ENCODE measurements around the gene MAST3. TPM values are rescaled to one million over a fixed set of nuclear protein-coding genes. Genes with fewer than 3 reads are reported as not detected.

The MAST3 gene
- total and polyA plus RNA-seq, 2 of the 13 experiments (the other 11 are each of a cell fraction or from before 2014, with no cell fraction given): 4.1 to 4.6 TPM

DNA sequence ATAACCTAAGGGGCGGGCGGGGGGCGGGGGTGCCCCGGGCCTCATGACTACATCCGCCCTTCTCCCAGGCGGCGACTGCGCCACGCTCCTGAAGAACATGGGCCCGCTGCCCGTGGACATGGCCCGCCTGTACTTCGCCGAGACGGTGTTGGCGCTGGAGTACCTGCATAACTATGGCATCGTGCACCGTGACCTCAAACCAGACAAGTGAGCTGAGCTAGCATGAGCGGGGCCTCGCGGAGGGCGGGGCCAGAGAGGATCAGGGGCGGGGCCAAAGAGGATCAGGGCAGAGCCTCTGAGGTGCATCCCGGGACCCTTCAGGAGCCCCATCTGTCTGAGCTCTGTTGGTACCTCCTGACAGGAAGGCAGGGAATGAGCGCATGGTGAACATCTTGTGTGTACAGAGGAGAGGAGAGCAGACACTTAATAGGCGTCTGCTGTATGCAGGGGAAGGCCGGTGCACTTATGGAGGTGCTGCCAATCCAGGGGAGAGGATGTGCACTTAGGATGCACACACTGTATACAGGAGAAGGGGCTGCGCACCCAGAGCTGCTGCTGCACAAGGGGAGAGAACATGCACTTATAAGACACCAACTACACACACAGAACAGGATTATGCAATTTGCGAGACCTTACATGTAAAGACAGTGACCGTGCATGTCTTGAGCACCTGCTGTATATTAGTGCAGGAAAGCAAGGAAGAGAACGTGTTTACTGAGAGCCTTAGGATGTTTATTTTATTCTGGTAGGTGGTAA is 34.4 kb downstream of the MAST3 start:
- BruUV-seq (replicated peaks): no TSS peak

DNA sequence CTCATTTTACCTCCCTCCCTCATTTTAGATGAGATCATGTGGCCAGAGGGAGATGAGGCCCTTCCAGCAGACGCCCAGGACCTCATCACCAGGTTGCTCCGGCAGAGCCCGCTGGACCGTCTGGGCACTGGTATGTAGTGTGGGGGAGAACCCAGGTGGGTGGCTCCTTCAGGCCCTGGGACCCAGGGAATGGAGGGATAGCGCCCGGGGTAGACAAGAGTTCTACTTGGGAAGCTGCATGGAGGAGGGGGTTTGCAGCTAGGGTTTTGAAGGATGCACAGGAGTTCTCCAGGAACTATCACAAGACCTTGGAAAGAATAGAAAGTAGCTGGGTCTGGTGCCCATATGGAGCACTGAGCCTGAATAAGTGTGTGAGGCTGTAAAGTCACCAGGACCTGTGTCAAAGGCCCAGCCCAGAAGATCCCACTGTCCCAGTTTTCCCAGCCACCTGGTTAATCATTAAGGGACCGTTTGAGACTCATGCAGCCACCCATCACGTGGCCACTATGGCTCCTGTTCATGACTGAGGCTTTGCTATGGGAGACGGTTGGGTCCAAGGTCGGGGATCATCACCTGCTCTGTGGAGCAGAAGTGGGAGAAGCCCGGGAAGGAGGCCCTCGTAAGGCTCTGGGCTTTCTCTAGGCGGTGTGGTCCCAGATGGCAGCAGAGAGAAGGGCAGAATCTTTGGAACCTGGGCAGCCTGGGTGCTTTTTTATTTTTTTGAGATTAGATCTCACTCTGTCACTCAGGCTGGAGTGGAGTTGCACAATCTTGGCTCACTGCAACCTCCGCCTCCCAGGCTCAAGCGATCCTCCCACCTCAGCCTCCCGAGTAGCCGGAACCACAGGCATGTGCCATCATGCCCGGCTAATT is 38.4 kb downstream of the MAST3 start:
- FAIRE-seq (peak; percentile 97), ATAC-seq (peak; percentile 97), DNase-seq (ENCODE audit: low spot score) (peak; percentile 98)
- ChIA-PET CTCF (ENCODE audit: low intra/inter-chr PET ratio, low total read pairs) (no interaction called here), POLR2A (interaction anchor here (0.7 to 2.2 kb wide), 3 partner anchors 19 to 27 kb away, joined by 3 to 8 read pairs (median 3); no protein-coding TSS in a partner anchor)
- no TSS peak for BruUV-seq (replicated peaks)
- in situ Hi-C loops (cut with HindIII; ENCODE audit: extremely low pct_ligation_motif_present, low pct_unique_long_range_greater_than_20kb): no loop called here
- Histone ChIP-seq H3K27ac (ENCODE audit: extremely low read length, insufficient read depth, low read length) (peak overlapping the region; percentile 92), H2AFZ (ENCODE audit: low read length) (no peak overlapping the region), H4K20me1 (ENCODE audit: insufficient read depth, low read length) (no peaks in the 10 kb centered on the region), H3K4me2 (ENCODE audit: low read depth, low read length) (peak overlapping the region; percentile 64), H3K4me3 (replicated peaks in 1 of 3; ENCODE audit: insufficient read depth in 1 of 3, low read depth in 2 of 3, low read length in 3 of 3) (peak overlapping the region in 2 of 3 experiments; percentile 19 to 41; a peak in 3 of 6 replicates), H3K4me1 (ENCODE audit: insufficient read depth, low read length) (peaks cover 38% of the 10 kb centered on the region), H3K79me2 (ENCODE audit: insufficient read depth, low read length) (peaks cover 4% of the 10 kb centered on the region), H3K36me3 (replicated peaks in 1 of 2; ENCODE audit: control insufficient read depth in 1 of 2, insufficient read depth in 2 of 2, low read length in 2 of 2) (peaks cover 8 to 32% of the 10 kb centered on the region in 2 experiments; a peak in 4 of 5 replicates), H3K9ac (ENCODE audit: insufficient read depth, low read depth, low read length) (peak overlapping the region; percentile 71), H3K27me3 (ENCODE audit: control insufficient read depth in 1 of 2, insufficient read depth in 2 of 2, low read length in 2 of 2) (no peaks in the 10 kb centered on the region), H3K9me3 (ENCODE audit: low read length) (no peaks in the 10 kb centered on the region)
- WGBS (ENCODE audit: low lambda C conversion rate): 8% methylated on average over 17 of the region's 18 CpGs
- intact Hi-C loops (cut with micrococcal nuclease; ENCODE audit: unreplicated experiment): loop anchor here (1.0 kb wide), 1 partner anchor 18 kb away; no protein-coding TSS in a partner anchor
- TF ChIP-seq ZZZ3 (CRISPR knock-in tag; IDR thresholded peaks at IDR 0.05; ENCODE audit: borderline replicate concordance) (no peak), POGZ (CRISPR knock-in tag; IDR thresholded peaks at IDR 0.05) (peak; percentile 16; the same call in 1 of the 2 replicates), TAF1 (CRISPR knock-in tag; IDR thresholded peaks at IDR 0.05) (peak; percentile 52; the same call in 1 of the 2 replicates), NFATC3 (CRISPR knock-in tag; IDR thresholded peaks at IDR 0.05) (no peak), ZNF225 (CRISPR knock-in tag; IDR thresholded peaks at IDR 0.05) (no peak), SNAPC2 (CRISPR knock-in tag; IDR thresholded peaks at IDR 0.05) (no peak), ZNF839 (CRISPR knock-in tag; IDR thresholded peaks at IDR 0.05; ENCODE audit: borderline replicate concordance) (no peak), THAP11 (CRISPR knock-in tag; IDR thresholded peaks at IDR 0.05) (peak; percentile 62; the same call in 1 of the 2 replicates), ZNF766 (CRISPR knock-in tag; IDR thresholded peaks at IDR 0.05; ENCODE audit: borderline replicate concordance) (0 out of 2 replicates have a peak, but pooled peaks have one; percentile 46), ISX (CRISPR knock-in tag; conservative IDR thresholded peaks at IDR 0.05) (no peak)
- TF ChIP-seq, protein P1, sequence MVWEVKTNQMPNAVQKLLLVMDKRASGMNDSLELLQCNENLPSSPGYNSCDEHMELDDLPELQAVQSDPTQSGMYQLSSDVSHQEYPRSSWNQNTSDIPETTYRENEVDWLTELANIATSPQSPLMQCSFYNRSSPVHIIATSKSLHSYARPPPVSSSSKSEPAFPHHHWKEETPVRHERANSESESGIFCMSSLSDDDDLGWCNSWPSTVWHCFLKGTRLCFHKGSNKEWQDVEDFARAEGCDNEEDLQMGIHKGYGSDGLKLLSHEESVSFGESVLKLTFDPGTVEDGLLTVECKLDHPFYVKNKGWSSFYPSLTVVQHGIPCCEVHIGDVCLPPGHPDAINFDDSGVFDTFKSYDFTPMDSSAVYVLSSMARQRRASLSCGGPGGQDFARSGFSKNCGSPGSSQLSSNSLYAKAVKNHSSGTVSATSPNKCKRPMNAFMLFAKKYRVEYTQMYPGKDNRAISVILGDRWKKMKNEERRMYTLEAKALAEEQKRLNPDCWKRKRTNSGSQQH (CRISPR knock-in tag; IDR thresholded peaks at IDR 0.05; ENCODE audit: low read depth): no peak
- TF ChIP-seq, protein P2, sequence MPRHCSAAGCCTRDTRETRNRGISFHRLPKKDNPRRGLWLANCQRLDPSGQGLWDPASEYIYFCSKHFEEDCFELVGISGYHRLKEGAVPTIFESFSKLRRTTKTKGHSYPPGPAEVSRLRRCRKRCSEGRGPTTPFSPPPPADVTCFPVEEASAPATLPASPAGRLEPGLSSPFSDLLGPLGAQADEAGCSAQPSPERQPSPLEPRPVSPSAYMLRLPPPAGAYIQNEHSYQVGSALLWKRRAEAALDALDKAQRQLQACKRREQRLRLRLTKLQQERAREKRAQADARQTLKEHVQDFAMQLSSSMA (CRISPR knock-in tag; IDR thresholded peaks at IDR 0.05): no peak

More for the DNA sequence above, 34.4 kb downstream of the MAST3 start:
- Histone ChIP-seq H3K79me2 (ENCODE audit: insufficient read depth, low read length) (no peaks in the 10 kb centered on the region), H3K9ac (ENCODE audit: insufficient read depth, low read depth, low read length) (no peak overlapping the region), H2AFZ (ENCODE audit: low read length) (no peak overlapping the region), H3K27ac (ENCODE audit: extremely low read length, insufficient read depth, low read length) (no peak overlapping the region), H3K36me3 (replicated peaks in 1 of 2; ENCODE audit: control insufficient read depth in 1 of 2, insufficient read depth in 2 of 2, low read length in 2 of 2) (peaks cover 14 to 40% of the 10 kb centered on the region in 2 experiments; a peak in 4 of 5 replicates), H4K20me1 (ENCODE audit: insufficient read depth, low read length) (no peaks in the 10 kb centered on the region), H3K9me3 (ENCODE audit: low read length) (no peaks in the 10 kb centered on the region), H3K4me2 (ENCODE audit: low read depth, low read length) (no peak overlapping the region), H3K4me1 (ENCODE audit: insufficient read depth, low read length) (peaks cover 29% of the 10 kb centered on the region), H3K4me3 (replicated peaks in 1 of 3; ENCODE audit: insufficient read depth in 1 of 3, low read depth in 2 of 3, low read length in 3 of 3) (no peak overlapping the region), H3K27me3 (ENCODE audit: control insufficient read depth in 1 of 2, insufficient read depth in 2 of 2, low read length in 2 of 2) (no peaks in the 10 kb centered on the region)
- WGBS (ENCODE audit: low lambda C conversion rate): 90% methylated on average over 31 of the region's 31 CpGs
- ChIA-PET POLR2A (no interaction called here), CTCF (ENCODE audit: low intra/inter-chr PET ratio, low total read pairs) (no interaction called here)
- ATAC-seq: no peak
- TF ChIP-seq SP140L (CRISPR knock-in tag; IDR thresholded peaks at IDR 0.05; ENCODE audit: borderline replicate concordance) (no peak), AGO2 (optimal IDR thresholded peaks at IDR 0.05; ENCODE audit: low read depth, low read length) (peak; percentile 42)
- no peak for FAIRE-seq
- in situ Hi-C loops (cut with HindIII; ENCODE audit: extremely low pct_ligation_motif_present, low pct_unique_long_range_greater_than_20kb): no loop called here
- intact Hi-C loops (cut with micrococcal nuclease; ENCODE audit: unreplicated experiment): no loop called here
- no peak for DNase-seq (ENCODE audit: low spot score)

Data from HepG2 (cell line).